ENCODE measurements around the gene KHSRP.

The KHSRP gene

DNA sequence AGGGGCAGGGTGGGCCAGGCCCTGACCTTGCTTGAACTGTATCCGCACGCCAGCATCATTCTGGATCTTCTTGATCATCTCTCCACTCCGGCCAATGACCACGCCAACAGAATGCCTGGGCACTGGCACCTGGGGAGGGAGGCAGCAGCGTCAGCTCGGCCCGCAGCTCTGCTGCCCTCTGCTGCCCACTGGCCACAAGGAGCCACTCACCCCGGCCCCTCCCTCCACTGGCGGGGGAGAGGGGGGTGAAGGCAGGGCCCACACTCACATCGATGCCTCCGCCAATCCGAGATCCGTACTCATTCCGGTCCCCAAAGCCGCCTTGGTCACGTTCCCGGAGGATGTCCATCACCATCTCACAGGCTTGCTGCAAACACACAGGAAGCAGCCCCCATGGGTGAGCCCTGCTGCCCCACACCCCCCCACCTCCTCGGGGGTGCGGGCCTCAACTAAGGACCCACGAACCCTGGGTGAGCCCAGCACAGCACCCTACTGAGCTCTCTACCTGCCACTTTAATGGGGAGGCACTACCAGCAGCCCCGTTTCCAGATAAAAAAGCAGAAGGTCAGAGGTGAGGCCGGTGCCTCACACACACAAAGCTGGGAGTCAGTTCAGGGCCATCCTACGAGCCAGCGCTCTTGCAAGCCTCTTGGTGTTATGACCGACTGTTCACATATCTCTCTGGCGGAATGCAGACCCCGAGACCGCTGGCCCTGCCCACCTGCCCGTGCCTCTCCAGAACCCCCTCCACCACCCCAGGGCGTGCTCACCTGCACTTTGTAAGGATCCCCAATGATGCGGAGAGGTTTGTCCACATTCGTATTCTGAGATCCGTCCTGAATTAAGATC lies 6.7 kb downstream of the KHSRP start:
- TF ChIP-seq, protein P1, sequence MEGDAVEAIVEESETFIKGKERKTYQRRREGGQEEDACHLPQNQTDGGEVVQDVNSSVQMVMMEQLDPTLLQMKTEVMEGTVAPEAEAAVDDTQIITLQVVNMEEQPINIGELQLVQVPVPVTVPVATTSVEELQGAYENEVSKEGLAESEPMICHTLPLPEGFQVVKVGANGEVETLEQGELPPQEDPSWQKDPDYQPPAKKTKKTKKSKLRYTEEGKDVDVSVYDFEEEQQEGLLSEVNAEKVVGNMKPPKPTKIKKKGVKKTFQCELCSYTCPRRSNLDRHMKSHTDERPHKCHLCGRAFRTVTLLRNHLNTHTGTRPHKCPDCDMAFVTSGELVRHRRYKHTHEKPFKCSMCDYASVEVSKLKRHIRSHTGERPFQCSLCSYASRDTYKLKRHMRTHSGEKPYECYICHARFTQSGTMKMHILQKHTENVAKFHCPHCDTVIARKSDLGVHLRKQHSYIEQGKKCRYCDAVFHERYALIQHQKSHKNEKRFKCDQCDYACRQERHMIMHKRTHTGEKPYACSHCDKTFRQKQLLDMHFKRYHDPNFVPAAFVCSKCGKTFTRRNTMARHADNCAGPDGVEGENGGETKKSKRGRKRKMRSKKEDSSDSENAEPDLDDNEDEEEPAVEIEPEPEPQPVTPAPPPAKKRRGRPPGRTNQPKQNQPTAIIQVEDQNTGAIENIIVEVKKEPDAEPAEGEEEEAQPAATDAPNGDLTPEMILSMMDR (IDR thresholded peaks at IDR 0.05; ENCODE audit: low read depth, low read length, missing control alignments), result peak; percentile 4
- H3K4me3 ChIP-seq (ENCODE audit: low read depth, low read length), result no peak overlapping the region
- no peak for DNase-seq (ENCODE audit: low read depth)

DNA sequence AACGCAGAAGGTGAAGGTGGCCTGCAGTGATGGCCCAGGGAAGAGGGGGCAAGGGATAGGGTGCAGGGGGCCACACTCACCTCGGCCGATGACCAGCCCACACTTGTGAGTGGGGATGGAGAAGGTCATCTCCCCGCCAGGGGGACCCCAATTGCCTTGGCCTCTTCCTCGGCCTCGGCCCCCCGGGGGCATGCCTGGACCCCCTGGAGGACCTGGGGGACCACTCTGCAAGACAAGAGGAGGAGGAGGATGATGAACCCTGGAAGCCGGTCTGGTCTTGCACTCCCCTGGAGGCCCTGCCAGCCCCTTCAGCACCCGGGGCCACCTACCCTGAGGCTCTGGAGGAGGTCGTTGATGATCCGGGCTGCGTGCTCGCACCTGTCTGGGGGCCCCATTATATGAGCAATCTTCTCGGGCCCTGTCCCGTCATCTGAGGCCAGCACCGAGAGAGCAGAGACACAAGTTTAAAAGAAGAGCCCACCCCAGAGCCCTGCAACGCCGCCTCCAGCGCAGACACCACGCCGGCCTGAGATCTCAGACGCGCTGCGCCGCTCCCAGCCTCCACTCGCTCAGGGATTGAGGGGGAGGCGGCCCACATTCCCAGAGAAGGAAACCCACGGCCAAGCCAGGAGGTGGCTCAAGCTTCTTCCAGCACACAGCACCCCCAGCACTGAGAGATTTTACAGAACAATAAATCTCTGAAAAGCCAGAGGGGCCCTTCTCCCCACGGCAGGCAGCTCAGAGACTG lies 7.8 kb downstream of the KHSRP start:
- no peak overlapping the region for H3K4me3 ChIP-seq (ENCODE audit: low read depth, low read length)
- TF ChIP-seq, protein P1 (IDR thresholded peaks at IDR 0.05; ENCODE audit: low read depth, low read length, missing control alignments), result no peak
- DNase-seq (ENCODE audit: low read depth), result no peak

DNA sequence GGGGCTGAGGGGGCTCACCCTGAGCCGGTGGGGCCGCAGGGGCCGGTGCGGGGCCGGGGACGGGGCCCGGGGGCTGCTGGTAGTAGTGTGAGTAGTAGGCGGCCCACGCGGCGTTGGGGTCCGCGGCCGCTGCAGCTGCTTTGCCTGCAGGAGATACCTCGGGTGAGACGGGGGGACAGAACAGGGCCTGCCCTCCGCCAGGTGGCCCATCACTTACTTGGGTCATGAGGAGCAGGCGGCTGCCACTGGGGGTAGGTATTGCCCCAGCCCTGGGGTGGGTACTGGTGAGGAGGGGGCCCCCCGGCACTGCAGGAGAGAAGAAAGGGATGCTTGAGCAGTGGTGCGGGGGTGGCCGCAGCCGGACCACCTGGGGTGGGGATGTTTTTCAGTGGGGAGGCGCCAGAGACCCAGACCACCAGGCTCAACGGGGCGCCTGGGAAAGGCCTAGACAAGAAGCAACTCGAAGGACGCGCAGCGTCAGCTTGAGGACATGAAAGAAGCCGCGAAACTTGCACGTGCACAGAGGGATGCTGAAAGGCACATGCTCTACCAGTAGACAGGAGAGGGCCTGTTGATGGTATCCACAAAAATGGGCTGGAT lies 8.9 kb downstream of the KHSRP start:
- no peak for DNase-seq (ENCODE audit: low read depth)
- H3K4me3 ChIP-seq (ENCODE audit: low read depth, low read length), result no peak overlapping the region
- TF ChIP-seq, protein P1 (IDR thresholded peaks at IDR 0.05; ENCODE audit: low read depth, low read length, missing control alignments), result no peak

DNA sequence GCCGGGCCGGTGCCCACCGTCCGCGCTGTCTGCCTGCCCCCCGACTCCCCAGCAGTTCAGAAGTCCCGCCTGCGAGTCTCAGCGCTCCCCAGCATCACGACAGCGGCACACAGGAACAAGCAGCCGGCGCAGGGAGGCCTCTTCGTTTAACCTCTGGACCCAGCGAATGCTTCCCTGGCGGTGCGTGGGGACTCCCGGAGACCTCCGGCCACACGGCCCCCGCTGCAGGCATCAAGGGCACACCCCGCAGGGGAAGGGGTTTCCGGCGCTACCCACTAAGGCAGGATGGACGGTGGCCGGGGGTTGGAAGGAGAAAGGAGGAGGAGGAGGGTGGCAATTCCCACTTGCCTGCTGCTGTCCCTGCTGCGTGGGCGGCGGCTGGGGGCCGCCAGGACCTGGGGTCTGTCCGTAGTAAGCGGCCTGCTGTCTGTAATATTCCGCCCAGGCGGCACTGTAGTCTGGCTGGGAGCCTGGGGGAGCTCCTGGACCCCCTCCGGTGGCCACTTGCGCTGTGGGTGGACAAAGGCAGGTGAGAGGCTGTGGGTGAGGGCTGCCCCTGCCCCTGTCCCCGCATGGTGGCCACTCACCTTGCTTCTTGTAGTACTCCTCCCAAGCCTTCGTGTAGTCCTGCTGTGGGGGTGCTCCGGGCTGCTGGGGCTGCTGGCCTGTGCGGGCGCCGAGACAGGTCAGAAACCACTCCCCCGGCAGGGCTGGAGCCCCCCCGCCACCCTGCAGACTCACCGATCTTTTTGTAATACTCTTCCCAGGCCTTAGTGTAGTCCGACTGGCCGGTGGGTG lies 9.6 kb downstream of the KHSRP start:
- TF ChIP-seq, protein P1 (IDR thresholded peaks at IDR 0.05; ENCODE audit: low read depth, low read length, missing control alignments), result no peak
- DNase-seq (ENCODE audit: low read depth), result no peak
- no peak overlapping the region for H3K4me3 ChIP-seq (ENCODE audit: low read depth, low read length)

DNA sequence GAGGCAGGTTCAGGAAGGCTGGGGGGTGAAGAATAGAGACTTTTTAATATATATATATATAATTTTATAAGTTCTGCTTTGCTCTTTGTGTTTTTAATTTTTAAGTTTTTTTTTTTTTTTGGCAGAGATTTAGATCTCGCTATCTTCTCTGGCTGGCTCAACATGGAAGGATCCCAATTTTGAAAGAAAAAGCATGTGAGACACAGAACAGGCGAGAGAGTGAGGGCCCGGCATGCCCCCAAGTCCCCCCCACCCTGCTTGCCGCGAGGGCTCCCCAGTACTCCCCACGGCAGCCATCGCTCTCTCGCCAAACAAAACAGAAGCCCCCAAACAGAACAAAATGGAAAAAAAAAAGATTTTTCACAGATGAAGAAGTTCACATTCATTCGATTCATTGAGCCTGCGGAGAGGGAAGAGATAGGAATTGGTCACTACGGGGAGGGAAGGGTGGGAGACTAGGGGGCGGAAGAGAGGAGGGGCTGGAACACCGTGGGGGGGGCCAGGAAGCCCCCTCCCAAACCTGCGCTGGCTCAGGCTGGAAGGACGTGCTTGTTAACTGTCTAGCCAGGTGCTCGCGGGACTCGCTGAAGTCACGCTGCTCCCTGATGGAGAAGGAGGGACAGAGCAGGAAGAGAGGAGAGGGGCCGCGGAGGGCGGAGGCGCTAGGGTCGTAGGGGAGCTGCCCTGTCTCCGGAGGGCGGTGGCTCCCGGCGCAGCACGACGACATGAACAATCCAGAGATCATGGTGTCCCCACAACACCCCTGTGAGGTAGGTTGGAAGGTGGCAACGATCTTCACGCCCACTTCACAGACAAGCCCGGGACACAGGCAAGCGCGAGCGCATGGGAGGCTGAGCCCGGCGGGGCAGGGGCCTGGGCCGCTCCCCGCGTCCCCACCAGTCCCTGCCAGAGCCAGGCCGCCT lies 10.6 kb downstream of the KHSRP start:
- TF ChIP-seq, protein P1 (IDR thresholded peaks at IDR 0.05; ENCODE audit: low read depth, low read length, missing control alignments), result no peak
- no peak overlapping the region for H3K4me3 ChIP-seq (ENCODE audit: low read depth, low read length)
- no peak for DNase-seq (ENCODE audit: low read depth)
